ENCODE measurements around the gene ZNF333.

DNA sequence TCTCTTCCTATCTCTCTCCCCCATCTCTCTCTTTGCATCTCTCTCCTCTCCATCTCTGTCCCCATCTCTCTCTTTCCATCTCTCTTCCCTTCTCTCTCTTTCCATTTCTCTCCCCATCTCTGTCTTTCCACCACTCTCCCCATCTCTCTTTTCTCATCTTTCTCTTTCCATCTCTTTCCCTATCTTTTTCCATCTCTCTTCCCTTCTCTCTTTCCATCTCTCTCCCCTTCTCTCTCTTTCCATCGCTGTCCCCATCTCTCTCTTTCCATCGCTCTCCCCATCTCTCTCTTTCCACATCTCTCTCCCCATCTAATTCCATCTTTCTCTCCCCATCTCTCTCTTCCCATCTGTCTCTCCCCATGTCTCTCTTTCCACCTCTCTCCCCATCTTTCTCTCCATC, 39.7 kb upstream of the ZNF333 start:
- TF ChIP-seq CTCF (IDR thresholded peaks at IDR 0.05) (no peak), POLR2A (IDR thresholded peaks at IDR 0.05) (no peak)
